HPDE6-E6E7 (cell line): ENCODE results near the gene LYRM4.

Source experiments
- DNase-seq: peaks from one replicate; pipeline ENCODE4 v3.0.0; 2011; ENCODE audit warnings: missing footprints; ENCODE audit errors: extremely low spot score

Gene LYRM4

DNA sequence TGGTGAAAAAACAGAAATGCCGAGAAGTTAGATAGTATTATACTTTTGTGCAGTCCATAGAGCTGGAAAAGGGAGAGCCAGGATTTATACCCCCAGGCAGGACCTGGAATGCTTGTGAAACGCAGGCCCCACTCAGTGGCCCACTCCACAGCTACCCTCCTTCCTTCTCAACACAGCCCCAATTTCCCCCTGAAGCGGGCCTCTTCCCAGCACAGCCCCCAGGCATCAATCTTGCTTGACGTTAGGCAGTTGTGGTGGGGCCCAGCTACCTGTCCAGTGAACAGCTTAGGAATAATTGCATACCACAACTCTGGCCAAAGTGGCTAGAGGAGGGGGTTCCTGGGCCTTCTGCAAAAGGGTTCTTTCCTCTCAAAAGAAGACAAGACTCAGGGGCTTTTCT is 114.4 kb downstream of the LYRM4 start:
- no peak for DNase-seq

DNA sequence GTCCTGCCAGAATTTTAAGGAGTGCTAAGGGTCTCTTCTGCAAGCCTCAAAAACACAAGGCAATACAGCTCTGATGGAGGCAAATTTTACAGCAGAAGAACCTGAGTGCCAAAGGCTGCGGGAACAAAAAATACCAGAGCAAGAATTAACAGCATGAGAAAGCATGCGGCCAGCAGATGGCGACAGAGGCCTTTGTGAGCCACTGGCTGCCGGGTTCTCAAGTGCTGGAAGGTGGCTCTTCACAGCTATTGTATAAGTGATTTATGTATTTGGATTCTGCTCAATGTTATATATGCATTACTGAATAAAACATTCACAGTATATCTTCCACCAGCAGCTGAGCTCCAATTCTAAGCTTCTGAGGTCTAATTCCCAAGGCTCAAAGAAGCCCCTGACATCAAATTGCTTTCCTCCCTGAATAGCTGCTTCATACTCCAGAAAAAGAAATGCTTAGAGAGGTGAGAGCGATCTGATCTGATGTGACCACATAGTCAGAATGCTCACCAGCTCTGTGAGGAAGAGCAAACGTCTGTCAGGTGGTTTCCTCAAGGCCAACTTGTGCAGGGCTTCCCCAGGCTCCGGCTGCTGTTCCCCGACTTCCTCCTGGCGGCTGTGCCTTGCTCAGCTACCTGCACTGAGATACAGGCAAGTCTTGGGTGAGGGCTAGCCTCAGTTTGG is 117.0 kb downstream of the LYRM4 start:
- DNase-seq = peak; percentile 74

DNA sequence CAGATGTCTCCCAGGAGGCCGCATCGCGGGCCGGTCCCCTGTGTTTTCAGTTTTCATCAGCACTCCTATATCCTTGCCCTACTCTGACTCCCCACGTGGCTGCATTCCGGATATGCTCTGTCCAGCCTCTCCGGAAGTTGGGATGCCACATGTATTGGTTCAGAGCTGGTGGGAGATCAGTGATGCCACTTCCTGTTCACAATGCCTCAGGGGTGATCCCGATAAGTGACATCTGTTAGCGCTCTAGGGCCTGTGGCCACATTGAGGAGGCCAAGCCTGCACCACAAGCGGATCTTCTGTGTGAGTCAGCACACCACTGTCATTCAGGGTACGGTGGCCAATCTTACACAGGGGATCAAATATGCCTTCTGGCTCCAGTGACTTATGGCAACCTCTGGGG is 117.8 kb downstream of the LYRM4 start:
- DNase-seq = no peak

DNA sequence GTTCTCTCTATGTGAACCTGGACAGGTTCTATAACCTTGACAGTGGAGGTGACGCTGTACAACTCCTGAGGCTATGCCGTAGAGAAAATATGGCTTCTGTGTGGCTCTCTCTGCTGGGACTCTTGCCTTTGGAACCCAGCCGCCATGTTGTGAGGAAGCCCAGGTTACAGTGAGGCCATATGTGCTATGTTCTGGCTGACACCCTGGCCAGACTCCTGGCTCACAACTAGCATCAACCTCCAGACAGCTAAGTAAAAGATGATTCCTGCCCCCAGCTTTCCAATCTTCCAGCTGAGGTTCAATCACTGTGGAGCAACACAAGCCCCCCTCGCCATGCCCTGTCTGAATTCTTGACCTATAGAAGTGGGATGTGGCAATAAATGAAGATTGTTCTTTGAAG is 118.6 kb downstream of the LYRM4 start:
- no peak for DNase-seq

DNA sequence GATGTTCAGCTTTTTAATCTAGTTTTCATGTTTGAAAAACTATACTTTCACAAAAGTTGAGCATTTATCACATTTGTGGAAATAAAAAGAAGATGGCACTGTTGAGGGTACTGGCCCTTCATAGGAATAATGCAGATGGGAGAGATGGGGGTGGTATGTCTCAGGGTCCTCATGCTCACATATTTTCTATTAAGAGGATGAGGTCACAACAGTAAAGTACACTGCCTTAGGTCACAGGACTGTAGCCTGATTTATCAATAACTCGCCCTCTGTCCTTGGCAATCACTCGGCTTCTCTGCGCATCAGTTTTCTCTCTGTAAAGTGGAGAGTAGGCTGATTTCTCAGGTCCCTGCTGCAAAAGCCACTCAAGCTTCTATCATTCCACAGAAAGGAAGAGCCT is 119.7 kb downstream of the LYRM4 start:
- DNase-seq = no peak

DNA sequence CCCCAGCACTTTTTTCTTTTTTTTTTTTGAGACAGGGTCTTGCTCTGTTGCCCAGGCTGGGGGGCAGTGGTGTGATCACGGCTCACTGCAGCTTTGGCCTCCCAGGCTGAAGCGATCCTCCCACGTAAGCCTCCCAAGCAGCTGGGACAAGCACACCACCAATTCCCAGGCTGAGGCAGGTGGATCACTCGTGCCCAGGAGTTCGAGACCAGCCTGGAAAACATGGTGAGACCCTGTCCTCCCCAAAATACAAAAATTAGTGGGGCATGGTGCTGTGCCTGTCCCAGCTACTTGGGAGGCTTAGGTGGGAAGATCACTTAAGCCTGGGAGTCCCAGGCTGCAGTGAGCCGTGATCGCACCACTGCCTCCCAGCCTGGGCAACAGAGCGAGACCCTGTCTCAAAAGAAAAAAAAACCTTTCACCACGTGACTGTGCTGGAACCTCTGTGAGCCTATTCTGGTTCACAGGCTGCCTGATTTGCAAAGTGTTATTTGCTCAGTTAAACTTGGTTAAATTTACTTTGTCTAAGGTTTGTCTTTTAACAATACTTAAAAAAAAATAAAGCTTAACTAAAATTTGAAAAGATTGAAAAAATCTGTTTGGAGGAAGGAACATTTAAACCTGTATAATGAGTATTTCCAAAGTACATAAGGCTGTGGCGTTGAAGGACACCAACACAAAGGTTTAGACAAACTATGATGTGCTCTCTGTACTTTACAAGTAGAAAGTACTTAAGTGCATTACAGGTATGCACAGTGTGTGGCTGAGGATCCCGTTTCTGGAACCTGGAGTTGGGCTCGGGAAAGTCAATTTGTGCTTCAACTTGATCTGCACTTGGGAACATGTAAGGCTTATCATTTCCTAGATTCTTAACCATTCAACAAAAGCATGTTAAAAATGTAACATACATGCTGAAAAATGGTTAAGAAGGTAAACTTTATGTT is 120.7 kb downstream of the LYRM4 start:
- DNase-seq = no peak

DNA sequence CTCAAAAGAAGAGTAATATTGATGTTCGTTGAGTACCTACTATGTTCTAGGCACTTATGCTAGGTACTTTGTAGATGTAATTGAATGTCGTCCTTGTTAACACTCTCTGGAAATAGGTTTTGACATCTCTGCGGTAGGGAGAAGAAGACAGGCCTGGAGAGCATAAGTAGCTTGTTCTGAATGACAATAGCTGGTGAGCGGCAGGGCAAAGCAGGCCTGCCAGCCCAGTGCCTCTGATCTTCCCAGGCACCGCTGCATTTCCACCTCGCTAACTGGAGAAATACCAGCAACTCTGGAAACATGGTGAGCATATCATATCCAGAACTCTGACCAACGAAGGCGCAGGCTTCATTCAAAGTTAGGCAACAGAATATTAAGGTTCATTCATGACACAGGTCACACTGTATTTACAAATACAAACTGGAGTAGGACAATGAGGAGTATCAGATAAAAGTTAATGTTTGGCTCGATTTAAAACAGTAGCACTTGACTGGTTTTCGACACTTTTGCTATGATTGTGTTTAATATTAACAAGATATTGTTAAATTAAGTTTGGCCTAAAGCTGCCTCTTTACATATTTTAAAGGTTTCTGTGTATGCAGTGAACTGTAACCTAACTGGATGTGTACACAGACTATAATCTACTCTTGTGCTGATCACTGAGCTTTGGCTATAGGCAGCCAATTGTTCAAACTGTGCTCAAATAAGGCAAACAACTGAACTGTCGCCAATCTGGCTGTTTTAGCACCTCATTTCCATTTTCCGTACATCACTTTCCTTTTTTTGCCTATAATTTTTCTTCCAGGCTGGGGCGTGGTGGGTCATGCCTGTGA is 121.5 kb downstream of the LYRM4 start:
- DNase-seq = no peak

DNA sequence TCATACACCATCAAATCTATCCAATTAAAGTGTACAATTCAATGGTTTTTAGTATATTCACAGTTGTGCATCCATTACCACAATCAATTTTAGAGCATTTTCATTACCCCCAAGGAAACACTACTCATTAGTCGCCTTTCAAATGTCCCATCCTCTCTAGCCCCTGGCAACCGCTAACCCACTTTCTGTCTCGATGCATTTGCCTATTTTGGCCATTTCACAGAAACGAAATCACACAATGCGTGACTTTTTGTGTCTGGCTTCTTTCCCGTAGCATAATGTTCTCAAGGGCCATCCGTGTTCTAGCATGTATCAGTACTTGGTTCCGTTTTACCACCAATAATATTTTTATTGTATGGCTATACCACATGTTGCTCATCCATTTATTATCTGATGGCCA is 123.9 kb downstream of the LYRM4 start:
- no peak for DNase-seq

DNA sequence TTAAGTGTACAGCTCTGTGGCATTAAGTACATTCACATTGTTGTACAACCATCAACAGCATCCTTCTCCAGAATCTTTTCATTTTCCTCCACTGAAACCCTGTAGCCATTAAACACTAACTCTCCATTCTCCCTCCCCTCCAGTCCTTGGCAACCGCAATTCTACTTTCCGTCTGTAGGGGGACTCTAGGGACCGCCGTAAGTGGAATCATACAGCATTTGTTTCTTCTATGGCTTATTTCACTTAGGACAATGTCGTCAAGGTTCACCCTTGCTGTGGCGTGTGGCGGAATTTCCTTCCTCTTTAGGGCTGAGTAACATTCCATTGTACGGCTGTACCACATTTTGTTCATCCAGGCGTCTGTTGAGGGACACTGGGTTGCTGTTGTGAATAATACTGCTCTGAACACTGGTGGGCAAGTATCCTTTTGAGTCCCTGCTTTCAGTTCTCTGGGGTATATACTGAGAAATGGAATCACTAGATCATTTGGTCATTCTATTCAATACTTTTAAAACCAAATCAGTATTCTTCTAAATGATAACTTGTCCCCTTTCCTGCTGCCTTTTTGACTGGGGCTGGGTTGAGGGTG is 124.9 kb downstream of the LYRM4 start:
- DNase-seq = no peak

DNA sequence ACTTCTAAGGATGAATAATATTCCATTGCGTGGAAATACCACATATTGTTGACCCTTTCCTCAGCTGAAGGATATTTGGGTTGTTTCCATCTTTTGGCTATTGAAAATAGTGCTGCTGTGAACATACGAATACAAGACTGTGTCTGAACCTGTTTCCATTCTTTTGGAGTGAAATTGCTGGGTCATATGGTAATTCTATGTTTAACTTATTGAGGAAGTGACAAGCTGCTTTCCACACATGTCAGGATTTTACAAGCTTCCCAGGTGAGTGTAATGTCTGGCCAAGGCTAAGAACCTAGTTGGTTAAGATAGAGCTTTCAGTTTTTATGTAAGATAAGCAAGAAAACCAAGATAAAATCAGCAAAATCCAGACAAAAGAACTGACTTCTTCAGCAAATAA is 126.8 kb downstream of the LYRM4 start:
- DNase-seq = no peak

DNA sequence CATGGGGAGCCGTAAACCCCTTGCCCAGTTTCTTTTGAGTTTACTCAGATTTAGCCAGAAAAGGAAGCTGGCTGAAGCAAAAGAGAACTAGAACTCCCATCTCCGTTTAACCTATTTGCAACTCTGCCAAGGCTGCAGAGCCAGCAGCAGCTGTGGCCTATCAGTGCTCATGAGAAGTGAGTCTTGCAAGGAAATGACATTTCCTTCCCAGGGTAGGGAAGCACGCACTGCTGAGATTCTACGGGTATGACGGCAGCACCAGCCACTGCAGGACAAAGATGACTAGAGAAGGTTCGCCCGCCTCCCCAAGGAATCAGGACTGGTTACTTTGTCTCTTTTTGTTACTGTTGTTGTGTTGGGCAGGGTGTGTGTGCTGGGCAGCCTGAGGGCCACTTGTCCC is 128.0 kb downstream of the LYRM4 start:
- DNase-seq = no peak

DNA sequence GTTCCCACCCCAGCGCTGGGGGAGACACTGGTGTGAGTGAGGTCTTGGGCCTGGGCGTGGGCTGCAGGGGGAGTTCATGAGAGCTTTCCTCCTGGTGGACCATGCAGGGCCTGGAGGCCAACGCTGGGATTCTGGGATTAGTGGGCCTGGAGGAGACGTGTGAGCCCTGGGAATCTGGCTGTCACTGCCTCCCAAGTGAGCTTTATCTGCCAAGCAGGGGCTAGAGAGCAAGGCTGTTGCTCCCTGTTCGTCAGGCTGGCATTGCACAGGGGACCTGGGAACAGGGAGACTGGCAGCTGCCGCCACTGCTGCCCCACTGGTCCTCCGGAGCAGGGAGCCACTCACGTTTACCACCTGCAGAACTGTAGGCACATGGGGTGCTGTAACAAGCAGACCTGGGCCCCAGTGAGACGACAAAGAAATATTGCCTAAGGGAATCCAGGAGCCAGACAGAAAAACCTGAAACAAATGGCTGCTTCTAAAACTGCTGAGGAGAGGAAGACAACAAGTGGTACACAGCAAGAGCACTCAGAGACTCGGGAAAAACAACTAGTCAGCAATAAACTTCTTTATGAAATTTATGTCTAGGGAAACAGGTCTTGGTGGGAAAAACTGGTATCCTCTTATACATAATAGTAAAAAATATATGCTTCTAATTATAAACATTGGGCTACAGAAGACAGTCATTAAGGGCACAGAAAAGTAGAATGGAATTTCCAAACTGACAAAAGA is 130.4 kb downstream of the LYRM4 start:
- no peak for DNase-seq

DNA sequence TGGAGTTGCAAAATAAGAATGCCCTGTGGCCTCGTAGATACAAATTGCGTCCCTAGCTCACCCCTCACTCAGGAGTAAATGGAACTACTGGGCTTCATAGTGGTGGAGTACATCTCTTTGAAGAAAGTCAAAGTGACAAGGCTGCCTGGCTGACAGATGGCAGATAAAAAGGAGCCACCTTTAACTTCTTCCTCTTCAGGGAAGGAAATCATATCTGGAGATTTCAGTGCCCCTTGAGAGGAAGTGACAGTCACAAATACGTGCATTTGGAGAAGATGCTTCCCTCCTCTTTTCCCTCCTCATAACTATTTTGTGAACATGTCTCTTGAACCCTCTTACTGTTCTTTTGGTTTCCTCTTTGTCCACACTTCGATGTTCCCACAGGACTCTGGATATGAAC is 132.4 kb downstream of the LYRM4 start:
- no peak for DNase-seq

DNA sequence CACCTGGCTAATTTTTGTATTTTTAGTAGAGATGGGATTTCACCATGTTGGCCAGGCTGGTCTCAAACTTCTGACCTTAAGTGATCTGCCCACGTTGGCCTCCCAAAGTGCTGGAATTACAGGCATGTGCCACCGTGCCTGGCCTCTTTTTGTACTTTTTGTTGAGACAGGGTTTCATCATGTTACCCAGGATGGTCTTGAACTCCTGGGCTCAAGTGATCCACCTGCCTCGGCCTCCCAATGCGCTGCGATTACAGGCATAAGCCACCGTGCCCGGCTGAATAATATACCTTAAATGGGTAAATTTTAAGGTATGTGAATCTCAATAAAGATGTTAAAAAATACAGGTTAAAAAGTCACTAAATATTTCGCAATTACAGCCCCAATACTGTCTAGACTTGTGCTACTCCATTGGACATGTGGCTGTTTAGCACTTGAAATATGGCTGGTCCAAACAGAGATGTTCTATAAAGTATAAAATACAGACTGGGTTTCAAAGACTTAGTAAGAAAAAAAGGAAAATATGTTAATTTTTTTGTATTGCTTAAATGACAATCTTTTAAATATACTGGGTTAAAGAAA is 133.6 kb downstream of the LYRM4 start:
- no peak for DNase-seq

DNA sequence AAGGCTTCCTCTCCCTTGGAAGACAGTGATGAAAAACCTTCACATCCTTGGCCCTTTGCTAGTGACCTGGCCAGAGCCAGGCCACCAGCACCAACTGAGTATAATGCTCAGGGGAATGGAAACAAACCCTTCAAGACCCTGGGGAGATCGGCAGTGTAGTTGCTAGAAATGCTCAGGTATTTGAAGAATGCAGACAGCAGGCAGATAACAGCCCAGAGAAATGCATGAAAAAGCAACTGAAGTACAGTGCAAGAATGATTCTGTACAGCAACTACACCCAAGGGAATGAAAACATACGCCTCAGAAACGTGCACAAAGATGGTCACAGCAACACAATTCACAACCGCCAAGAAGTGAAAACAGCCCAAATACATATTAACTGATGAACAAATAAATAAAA is 134.5 kb downstream of the LYRM4 start:
- no peak for DNase-seq

DNA sequence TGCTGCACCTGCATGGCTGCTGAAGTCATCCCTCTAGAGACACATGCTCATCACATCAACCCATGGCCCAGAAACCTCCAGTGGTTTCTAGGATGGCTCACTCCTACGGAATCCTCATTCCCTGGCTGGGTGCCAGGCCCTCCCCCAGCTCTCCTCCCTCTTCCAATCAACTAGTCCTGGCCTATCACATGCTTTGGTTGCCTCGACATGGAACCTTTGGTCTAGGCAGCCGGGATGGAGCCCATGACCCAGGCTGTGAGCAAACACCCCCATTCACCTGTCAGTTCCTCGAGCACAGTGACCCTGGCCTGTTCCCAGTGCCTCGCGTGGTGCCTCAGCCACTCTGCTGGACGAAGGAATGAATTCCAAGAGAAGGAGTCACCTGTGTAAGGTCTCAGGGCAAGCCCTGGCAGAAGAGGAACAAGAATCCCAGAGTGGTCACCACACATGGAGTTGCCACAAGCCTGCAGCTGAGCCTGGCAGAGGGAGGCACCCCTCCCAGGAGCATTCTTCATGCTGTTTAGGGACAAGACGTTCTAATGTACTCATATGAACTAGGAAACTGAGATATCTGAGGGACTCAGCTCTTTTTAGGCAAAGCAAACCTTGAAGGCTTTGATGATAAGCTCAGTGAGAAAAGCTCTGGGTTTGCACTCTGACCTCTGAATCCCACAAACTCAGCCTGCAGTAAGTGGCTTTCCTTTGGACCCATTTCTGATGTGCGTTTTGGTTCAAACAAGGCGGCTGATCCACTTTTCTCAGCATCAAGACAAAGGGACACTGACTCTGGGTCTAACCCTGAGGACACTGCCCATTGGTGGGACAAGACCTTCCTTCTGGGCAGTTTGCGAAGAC is 135.4 kb downstream of the LYRM4 start:
- peak; percentile 50 for DNase-seq

DNA sequence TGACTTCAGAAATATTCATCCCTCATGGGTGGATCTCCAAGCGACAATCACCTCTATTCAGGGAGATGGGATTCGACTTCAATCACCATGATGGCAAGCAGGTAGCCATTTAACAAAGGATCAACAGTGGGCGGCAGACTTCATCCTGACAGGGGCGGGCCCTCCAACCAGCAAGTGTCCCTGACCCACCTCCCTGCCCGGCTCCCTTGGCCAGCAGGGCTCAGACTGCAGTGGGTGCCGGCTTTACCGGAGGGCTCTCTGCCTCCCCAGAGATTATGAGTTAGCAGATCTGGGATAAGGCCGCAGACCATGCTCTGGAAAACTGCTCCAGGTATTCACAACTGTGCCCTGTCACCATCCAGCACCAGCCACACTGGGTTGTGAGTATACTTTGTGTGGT is 136.2 kb downstream of the LYRM4 start:
- DNase-seq = no peak

DNA sequence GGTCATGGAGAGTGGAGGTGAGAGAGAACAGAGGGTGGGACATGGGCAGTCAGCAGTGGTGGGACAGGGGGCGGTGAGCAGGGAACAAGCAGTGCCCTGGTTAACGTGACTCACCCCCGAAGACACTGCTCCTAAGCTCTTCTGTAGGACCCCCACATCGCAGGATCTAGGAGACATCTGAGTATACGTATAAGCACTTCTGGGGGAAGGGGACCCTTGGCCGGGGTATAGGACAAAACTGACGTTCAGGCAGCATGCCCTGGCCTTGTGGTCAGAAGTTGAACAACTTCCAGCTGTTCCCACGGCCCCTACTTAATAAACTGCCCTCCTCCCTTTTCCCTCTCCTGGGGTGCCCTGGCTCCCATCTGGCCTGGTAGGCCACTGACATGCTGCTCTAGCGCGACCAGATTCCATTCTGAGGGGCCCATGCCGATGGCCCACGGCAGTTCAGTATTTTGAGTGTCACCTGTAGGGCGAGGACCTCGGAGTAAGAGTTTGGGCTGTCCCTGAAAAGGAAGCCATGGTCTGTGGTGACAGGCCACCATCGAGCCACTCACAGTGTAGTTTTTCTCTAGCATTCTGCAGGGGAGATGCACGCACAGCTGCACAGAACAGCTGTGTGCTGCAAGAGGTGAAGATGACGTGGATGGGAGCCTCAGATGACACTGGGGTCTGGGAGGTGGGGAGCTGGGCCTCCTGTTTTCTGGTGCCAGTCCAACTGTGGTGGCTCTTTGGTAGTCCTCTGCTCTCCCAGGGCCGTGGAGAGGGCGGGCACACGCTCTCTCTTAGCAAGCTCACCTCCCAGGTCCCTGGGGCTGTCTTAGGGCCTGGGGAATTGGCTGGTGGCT is 137.2 kb downstream of the LYRM4 start:
- DNase-seq = no peak

DNA sequence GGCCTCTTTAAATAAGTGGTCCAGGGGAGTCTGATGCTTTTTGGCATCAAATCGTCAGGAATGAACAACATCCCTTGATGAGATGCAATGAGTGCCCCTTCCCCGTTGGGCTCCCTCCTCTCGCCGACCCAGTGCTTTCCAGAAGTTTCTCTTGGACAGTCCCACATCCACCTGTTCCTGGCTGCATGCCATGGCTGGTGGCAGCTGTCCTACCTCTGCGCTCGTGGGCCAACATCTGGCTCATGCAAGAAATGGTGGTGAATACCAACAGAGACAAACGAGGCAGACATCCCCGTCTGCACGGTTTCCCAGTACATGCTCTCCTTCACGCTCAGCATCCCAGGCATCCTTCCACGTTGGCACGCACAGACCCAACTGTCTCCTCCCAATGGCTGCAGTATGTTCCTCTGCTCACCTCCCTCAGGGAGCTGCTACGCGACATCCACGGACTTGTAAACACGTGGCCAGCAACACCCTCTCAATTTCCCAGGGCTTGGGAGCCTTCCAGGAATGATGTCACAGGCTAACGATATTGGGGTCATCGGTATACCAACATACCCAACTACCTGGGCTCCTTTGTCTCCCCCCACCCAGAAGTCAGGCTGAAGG is 138.1 kb downstream of the LYRM4 start:
- DNase-seq = no peak
